Right kidney (tissue), 1 donor: ENCODE data around the gene SLC39A10.
"Not testable (repeated sequence)": the region's sequence is repeated elsewhere in the genome, so short reads cannot be mapped to it uniquely, and the experiment has no call there.

ENCODE experiments used
- DNase-seq: peaks from one replicate; pipeline ENCODE4 v3.0.0-alpha.2; 2016

Gene SLC39A10

GRCh38 chr2:195672674-195673073, 15.6 kb downstream of the SLC39A10 start:
- no peak for DNase-seq

DNA sequence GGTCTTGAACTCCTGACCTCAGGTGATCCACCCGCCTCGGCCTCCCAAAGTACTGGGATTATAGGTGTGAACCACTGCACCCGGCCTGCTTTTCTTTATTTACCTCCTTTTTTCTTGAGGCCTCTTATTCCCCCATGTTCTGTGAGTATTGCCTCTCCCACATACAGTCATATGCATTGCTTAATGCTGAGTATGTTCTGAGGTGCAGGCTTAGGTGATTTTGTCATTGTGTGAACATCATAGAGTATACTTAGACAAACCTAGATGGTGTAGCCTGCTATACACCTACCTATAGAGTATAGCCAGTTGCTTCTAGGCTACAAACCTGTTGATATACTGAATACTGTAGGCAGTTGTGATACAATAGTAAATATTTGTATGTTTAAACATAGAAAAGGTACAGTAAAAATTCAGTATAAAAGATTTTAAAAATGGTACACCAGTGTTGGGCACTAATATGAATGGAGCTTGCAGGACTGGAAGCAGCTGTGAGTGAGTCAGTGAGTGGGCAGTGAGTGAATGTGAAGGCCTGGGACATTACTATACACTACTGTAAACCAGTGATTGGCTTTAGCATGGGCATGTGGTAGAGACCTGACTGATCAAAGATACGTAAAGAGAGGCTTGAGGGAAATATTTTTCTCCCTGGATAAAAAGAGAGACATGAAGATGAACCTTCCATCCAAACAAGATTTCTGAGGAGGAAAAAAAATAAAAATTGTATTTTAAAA, 17.6 kb downstream of the SLC39A10 start:
- no peak for DNase-seq

- no peak for DNase-seq
Observed at GRCh38 chr2:195675783-195676427, 18.9 kb downstream of the SLC39A10 start.

- no peak for DNase-seq
Observed at GRCh38 chr2:195677290-195677689, 20.3 kb downstream of the SLC39A10 start.

DNA sequence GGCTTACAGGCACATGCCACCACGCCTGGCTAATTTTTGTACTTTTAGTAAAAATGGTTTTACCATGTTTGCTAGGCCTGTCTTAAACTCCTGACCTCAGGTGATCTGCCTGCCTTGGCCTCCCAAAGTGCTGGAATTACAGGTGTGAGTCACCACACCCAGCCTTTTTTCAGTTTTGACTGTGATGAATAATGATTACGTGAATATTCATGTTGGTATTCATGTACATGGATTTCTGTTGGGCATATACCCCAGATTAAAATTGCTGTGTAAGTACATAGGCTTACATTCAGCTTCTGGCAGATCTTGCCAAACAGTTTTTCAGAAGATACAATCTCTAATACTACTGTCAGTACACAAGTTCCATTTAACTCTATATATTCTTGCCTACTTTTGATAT, 20.9 kb downstream of the SLC39A10 start:
- no peak for DNase-seq

GRCh38 chr2:195682077-195682476, 25.1 kb downstream of the SLC39A10 start:
- no peak for DNase-seq

GRCh38 chr2:195683174-195683573, 26.1 kb downstream of the SLC39A10 start:
- DNase-seq = no peak

- DNase-seq = no peak
Observed at GRCh38 chr2:195686564-195686963, 29.5 kb downstream of the SLC39A10 start.

GRCh38 chr2:195687320-195688086, 30.5 kb downstream of the SLC39A10 start:
- DNase-seq = no peak

DNA sequence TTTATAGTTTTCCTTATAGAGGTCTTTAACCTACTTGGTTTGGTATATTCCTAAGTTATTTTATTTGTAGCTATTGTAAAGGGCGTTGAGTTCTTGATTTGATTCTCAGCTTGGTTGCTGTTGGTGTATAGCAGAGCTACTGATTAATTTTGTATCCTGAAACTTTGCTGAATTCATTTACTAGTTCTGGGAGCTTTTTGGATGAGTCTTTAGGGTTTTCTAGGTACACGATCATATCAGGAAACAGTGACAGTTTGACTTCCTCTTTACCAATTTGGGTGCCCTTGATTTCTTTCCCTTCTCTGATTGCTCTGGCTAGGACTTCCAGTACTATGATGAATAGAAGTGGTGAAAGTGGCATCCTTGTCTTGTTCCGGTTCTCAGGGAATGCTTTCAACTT, 35.5 kb downstream of the SLC39A10 start:
- DNase-seq = not testable (repeated sequence)

DNA sequence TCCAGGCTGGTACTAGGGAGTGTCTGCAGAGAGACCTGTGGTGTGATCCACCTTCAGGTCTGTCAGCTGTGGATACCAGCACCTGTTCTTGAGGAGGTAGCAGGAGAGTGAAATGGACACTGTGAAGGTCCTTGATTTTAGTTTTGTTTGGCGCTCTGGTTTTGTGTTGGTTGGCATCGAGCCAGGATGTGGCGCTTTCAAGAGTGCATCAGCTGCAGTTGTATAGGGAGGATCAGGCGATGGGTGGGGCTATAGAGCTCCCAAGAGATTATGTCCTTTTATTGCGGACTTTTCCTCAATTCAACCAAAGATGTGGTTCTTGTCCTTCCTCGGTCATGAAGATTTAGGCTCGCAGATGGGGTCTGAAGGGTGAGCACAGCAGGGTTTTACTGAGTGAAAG, 37.5 kb downstream of the SLC39A10 start:
- no peak for DNase-seq

DNA sequence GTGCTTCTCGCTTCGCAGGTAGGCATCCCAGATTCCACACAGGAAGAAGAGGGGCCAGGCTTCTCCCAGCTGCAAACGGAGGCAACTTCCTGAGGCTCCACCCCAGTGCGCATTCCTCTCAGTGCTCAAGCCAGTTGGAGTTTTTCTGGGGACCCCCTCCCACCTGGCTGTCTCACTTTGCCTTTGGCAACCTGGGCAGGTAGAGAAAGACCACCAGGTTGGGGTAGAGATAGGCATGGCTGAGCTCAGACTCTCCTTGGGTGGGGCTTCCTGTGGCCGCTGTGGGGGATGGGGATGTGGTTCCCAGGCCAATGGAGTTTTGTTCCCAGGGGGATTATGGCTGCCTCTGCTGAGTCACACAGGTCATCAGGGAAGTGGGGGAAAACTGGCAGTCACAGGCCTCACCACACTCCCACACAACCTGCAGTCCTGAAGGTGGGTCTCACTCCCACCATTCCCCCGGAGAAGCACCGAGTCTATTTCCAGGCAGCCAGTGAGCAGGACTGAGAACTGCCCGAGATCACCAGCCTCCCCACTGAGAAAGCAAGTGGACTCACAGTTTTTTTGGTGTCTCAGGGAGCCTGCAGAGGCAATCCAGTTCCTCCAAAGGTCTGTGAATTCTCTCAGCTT, 38.1 kb downstream of the SLC39A10 start:
- DNase-seq = no peak

- DNase-seq = no peak
Observed at GRCh38 chr2:195696012-195696411, 39.0 kb downstream of the SLC39A10 start.

GRCh38 chr2:195697681-195698220, 40.7 kb downstream of the SLC39A10 start:
- no peak for DNase-seq

GRCh38 chr2:195700480-195700879, 43.5 kb downstream of the SLC39A10 start:
- no peak for DNase-seq

GRCh38 chr2:195706161-195706900, 49.3 kb downstream of the SLC39A10 start:
- DNase-seq = no peak

GRCh38 chr2:195709901-195710806, 53.1 kb downstream of the SLC39A10 start:
- no peak for DNase-seq

DNA sequence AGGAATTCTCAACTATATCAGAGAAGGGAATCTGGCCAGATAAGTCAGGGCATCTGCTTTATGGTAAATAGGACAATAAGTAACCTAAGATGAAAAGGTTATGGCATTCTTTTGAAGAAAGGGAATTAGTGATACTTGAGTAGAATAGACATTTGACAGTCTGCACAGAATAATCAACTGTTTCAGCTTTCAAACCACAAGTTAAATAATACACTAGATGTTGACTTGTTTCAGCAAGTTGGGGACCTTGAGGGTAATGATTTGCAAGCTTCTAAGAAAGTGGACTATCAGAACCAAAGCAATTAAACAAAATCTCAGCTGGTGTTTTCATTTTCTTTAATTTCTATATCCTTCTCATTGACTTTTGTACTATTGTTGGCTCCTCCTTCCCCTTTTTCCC, 54.5 kb downstream of the SLC39A10 start:
- no peak for DNase-seq

DNA sequence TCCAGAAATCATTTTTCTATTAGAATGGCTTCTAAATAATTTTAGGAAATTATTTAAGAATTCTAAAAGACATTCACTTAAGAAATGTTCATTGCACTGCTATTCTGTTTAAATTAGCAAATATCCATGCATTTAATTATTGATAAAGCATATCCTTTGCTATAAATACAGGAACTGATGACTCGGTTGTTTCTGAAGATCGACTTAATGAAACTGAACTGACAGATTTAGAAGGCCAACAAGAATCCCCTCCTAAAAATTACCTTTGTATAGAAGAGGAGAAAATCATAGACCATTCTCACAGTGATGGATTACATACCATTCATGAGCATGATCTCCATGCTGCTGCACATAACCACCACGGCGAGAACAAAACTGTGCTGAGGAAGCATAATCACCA, 59.4 kb downstream of the SLC39A10 start:
- no peak for DNase-seq

DNA sequence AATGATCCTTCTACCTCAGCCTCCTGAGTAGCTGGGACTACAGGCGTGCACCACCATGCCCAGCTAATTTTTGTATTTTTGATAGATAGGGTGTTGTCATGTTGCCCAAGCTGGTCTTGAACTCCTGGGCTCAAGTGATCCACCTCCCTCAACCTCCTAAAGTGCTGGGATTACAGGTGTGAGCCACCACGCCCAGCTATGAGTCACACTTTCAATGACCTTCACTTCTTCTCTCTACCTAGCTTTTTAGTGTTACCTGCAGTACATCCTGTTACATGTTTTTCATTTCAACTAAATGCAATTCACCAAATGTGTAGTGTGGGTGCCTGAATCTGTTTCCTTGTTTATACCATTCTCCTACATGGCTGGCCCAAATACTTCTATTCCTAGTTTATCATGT, 64.0 kb downstream of the SLC39A10 start:
- DNase-seq = no peak

GRCh38 chr2:195722075-195722474, 65.0 kb downstream of the SLC39A10 start:
- DNase-seq = no peak
